Neural crest cell (in vitro differentiated cells): Measurements from ENCODE around the gene KCNT2. TPM values are rescaled to one million over a fixed set of nuclear protein-coding genes. Genes with fewer than 3 reads are reported as not detected.

Experiments used
- DNase-seq: peaks from one replicate; pipeline ENCODE4 v3.0.0; 2021; ENCODE audit warnings: low read depth, mixed read lengths, low spot score
- H3K27ac Mint-ChIP-seq: one replicate; pipeline ENCODE4 v1.8.0; 2021; ENCODE audit warnings: mild to moderate bottlenecking, mixed read lengths; ENCODE audit not compliant: unreplicated experiment
- H3K27me3 Mint-ChIP-seq: 2 replicates; pipeline ENCODE4 v1.8.0; 2021; ENCODE audit warnings: low read depth, mild to moderate bottlenecking, mixed read lengths
- H3K36me3 Mint-ChIP-seq: 2 replicates; pipeline ENCODE4 v1.8.0; 2021; ENCODE audit warnings: low read depth, mild to moderate bottlenecking, mixed read lengths
- H3K4me1 Mint-ChIP-seq: 2 replicates; pipeline ENCODE4 v1.8.0; 2021; ENCODE audit warnings: mixed read lengths
- H3K4me3 Mint-ChIP-seq: one replicate; pipeline ENCODE4 v1.8.0; 2021; ENCODE audit warnings: mild to moderate bottlenecking, mixed read lengths
- H3K9me3 Mint-ChIP-seq: 2 replicates; pipeline ENCODE4 v1.8.0; 2021; ENCODE audit warnings: mixed read lengths
- total RNA-seq: library from RNA; stranded (reverse); gene quantifications from 2 replicates; pipeline ENCODE4 v1.2.1, GENCODE V29; 2021
- TF ChIP-seq, protein P1 (sequence below): fragments of 200-600 bp; sonication (generic); conservative IDR thresholded peaks from 2 replicates; pipeline ENCODE4 v1.5.0; 2021; ENCODE audit warnings: antibody characterized with exemption, mild to moderate bottlenecking

KCNT2 gene
- total RNA-seq, 1 donor from 2014 or later: 12.6 TPM

DNA sequence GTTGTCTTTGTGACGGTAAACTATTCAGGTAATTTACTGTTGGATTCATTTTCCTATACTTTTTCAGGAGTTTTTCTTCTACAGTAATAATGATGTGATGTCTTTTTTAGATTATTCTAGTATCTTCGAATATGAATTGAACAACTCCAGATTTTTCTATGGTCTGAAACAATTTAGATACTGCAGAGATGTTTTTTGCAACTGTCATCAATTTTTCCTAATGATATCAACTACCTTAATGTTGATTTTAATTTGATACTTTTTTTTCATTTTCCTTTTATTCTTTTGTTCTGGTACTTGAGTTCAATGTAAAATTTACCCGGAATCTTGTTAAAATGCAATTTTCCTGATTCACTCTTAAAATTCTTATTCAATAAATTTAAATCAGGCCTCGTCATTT lies 110.4 kb downstream of the KCNT2 start:
- TF ChIP-seq, protein P1, sequence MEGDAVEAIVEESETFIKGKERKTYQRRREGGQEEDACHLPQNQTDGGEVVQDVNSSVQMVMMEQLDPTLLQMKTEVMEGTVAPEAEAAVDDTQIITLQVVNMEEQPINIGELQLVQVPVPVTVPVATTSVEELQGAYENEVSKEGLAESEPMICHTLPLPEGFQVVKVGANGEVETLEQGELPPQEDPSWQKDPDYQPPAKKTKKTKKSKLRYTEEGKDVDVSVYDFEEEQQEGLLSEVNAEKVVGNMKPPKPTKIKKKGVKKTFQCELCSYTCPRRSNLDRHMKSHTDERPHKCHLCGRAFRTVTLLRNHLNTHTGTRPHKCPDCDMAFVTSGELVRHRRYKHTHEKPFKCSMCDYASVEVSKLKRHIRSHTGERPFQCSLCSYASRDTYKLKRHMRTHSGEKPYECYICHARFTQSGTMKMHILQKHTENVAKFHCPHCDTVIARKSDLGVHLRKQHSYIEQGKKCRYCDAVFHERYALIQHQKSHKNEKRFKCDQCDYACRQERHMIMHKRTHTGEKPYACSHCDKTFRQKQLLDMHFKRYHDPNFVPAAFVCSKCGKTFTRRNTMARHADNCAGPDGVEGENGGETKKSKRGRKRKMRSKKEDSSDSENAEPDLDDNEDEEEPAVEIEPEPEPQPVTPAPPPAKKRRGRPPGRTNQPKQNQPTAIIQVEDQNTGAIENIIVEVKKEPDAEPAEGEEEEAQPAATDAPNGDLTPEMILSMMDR: no peak
- no peak for DNase-seq
- Mint-ChIP-seq H3K36me3 (peaks cover 3% of the 10 kb centered on the region), H3K4me1 (no peaks in the 10 kb centered on the region), H3K27ac (no peak overlapping the region), H3K9me3 (peaks cover 4% of the 10 kb centered on the region), H3K27me3 (no peaks in the 10 kb centered on the region), H3K4me3 (no peak overlapping the region)

DNA sequence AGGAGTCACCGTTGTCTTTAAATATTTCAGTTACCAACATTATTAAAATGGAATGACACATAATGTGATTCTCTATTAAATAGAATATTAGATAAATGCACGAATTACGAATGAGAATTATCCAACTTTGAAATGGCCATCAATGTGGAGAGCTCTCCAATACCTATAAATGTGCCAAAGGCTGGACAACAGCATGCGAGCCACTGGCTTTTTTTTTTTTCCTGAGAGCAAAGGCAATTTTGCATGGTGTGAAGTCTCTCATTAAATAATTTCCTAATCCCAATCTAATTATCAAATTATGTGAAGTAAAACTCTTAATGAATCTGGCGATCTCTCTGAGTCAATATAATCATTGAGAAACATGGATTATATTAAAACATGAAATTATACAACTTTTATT lies 113.5 kb downstream of the KCNT2 start:
- H3K27ac Mint-ChIP-seq: no peak overlapping the region
- no peaks in the 10 kb centered on the region for H3K4me1 Mint-ChIP-seq
- DNase-seq: no peak
- TF ChIP-seq, protein P1: no peak
- H3K27me3 Mint-ChIP-seq: no peaks in the 10 kb centered on the region
- no peaks in the 10 kb centered on the region for H3K36me3 Mint-ChIP-seq
- H3K4me3 Mint-ChIP-seq: no peak overlapping the region
- H3K9me3 Mint-ChIP-seq: no peaks in the 10 kb centered on the region

DNA sequence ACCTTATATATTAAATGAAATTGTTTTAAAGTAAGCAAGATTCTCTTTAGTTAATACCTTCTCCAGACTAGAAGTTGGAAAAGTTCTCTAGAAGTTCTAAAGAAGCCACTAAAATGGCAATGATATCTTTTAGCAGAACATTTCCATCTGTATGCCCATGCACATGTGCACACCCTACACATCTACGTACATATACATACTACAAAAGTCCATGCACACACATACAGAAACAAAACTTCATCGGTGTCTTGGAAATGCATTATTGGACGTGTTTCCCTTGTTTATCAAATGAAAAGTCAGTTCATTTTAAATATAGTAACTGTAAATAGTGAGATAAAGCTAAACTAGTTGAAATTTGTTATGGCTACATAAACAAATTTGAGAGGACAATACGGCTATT lies 114.4 kb downstream of the KCNT2 start:
- H3K27me3 Mint-ChIP-seq: no peaks in the 10 kb centered on the region

DNA sequence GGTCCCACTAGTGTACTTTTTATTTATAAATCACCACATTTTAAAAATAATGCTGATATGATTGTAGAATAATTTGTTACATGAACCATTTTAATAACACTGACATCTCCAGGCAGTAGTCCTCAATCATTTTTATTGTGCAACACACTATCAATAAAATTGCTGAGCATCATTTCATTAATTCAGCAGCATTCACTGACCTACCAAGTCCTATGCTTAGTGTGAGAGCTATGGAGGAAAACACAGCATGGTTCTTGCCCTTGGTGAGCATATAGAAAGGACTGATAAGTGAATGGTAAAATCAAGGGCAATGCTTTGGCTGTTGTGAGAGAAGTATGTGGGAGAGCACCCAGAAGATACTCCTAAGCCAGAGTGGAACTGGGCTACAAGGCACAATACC lies 119.7 kb downstream of the KCNT2 start:
- H3K4me3 Mint-ChIP-seq: no peak overlapping the region
- peak overlapping the region; percentile 2 for H3K27ac Mint-ChIP-seq
- H3K4me1 Mint-ChIP-seq: peaks cover 9% of the 10 kb centered on the region
- peaks cover 14% of the 10 kb centered on the region for H3K36me3 Mint-ChIP-seq
- H3K27me3 Mint-ChIP-seq: no peaks in the 10 kb centered on the region
- TF ChIP-seq, protein P1: no peak
- DNase-seq: no peak
- peaks cover 6% of the 10 kb centered on the region for H3K9me3 Mint-ChIP-seq

More for the DNA sequence above, 114.4 kb downstream of the KCNT2 start:
- DNase-seq: no peak
- Mint-ChIP-seq H3K4me1 (peaks cover 5% of the 10 kb centered on the region), H3K36me3 (peaks cover under 1% of the 10 kb centered on the region), H3K27ac (no peak overlapping the region), H3K9me3 (no peaks in the 10 kb centered on the region), H3K4me3 (no peak overlapping the region)
- TF ChIP-seq, protein P1: no peak

DNA sequence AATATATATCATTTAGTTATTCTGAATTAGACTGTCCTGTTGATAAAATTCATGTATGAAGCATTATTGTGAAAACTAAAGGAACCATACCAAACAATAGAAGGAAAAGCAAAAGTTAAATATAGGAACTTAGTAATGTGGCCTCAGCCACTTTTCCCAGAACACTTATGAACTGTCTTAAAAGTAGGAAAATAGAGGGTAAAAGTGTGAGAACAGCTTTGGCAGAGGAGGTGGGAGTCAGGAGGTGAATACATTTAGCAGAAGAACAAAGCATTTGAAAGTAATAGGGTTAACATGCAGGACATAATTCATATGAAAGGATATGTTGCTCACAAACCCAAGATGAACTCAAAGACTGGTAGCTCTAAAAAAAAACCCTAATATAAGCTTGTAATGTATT lies 121.9 kb downstream of the KCNT2 start:
- no peak overlapping the region for H3K27ac Mint-ChIP-seq
- TF ChIP-seq, protein P1: no peak
- peaks cover 9% of the 10 kb centered on the region for H3K4me1 Mint-ChIP-seq
- H3K27me3 Mint-ChIP-seq: no peaks in the 10 kb centered on the region
- H3K36me3 Mint-ChIP-seq: peaks cover 20% of the 10 kb centered on the region
- H3K4me3 Mint-ChIP-seq: no peak overlapping the region
- H3K9me3 Mint-ChIP-seq: peaks cover 6% of the 10 kb centered on the region
- no peak for DNase-seq

DNA sequence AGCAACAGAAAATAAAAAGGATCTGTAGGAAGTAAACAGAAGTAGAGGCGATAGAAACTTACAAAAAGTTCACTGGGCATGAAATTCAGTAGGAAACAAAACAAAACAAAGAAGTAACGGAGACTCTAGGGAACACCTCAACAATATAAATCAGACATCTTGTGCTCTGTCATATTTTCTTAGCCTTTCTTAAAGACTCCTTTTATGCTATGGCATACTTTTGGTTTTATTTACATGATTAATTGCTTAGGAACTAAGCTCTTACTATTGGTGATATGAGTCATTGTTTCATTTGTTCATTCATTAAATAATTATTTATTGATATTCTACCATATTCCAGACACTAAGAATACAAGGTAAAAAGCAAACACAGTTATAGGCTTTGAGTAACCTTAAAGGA lies 126.6 kb downstream of the KCNT2 start:
- Mint-ChIP-seq H3K36me3 (peaks cover 19% of the 10 kb centered on the region), H3K27ac (peak overlapping the region; percentile 86), H3K4me3 (no peak overlapping the region), H3K27me3 (no peaks in the 10 kb centered on the region), H3K9me3 (peaks cover 6% of the 10 kb centered on the region), H3K4me1 (no peaks in the 10 kb centered on the region)
- DNase-seq: no peak
- TF ChIP-seq, protein P1: no peak
